NCI-H2171 treated with DMSO at 0.1 percent for 48 hours (cell line): ENCODE data around the gene NME7.
"Not testable (repeated sequence)": the region's sequence is repeated elsewhere in the genome, so short reads cannot be mapped to it uniquely, and the experiment has no call there.

Experiments
- DNase-seq: peaks from one replicate; lab custom pipeline; 2025; lab: John Stamatoyannopoulos, UW

NME7 gene

DNA sequence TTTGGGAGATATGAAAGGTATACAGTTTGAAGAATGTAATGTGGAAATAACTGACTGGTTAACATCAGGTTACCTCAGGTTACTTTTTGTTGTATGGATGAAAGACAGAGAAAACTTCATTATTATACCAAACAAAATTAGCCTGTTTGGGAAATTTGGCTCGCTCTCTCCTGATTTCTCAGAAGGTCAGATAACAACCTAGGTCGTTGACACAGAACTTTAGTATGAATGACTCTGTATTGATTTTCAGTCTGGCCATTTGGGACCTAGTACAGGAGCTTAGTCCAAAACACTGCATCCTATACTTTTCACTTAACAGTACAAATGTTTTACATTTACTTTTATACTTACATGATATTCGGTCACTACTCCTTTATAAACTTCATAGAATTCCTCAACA, 132.8 kb downstream of the NME7 start:
- no peak for DNase-seq

DNA sequence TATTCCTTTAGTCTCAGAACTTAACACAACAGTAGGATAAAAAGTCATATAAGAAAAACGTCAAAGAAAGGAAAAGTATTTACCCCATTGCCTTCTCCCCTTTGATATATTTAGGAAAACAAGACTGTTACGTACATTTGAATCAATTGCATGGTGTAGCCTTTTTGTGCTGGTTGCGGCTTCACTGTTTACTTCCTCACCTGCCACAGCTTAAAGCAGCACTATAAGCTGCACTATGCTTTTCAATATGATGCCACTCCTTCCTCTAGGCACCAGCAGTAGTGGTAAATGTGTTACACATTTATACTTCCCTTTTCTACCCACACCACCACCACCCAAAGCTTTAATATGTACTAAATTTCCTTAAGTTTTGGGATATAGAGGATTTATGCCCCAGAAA, 150.0 kb downstream of the NME7 start:
- DNase-seq = no peak

DNA sequence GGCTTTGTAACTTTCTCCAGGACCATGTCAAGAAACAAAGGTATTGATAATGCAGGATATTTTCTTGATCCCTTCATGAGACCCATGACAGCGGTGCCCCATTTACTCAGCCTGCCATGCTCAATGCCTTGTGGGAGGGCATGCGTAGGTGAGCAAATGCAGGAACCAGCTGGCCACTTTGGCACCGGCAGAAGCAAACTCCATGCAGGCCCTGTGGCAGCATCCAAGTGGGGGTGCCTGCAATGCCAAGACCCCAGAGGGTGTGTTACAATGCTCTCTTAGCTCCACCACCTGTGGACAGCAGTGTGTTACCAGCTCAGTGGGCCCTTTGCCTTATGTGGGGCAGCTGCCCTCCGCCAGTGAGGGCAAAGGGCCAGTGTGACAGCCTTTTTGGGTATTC, 153.0 kb downstream of the NME7 start:
- DNase-seq = no peak

DNA sequence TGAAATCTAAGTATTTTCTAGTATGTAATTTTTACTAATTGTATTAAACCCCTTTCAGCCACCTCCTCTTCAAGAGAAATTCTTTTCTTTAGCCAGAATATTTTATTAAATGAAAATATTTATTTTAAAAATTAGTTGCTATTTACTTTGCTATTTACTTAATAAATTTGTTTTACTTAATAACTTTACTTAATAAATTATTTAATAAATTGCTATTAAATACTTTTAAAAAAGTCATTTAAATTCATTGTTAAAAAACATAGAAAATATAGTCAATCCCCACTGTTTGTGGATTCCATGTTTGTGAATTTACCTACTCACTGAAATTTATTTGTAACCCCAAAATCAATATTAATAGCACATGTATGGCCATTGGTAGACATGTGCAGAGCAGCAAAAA, 155.5 kb downstream of the NME7 start:
- no peak for DNase-seq

DNA sequence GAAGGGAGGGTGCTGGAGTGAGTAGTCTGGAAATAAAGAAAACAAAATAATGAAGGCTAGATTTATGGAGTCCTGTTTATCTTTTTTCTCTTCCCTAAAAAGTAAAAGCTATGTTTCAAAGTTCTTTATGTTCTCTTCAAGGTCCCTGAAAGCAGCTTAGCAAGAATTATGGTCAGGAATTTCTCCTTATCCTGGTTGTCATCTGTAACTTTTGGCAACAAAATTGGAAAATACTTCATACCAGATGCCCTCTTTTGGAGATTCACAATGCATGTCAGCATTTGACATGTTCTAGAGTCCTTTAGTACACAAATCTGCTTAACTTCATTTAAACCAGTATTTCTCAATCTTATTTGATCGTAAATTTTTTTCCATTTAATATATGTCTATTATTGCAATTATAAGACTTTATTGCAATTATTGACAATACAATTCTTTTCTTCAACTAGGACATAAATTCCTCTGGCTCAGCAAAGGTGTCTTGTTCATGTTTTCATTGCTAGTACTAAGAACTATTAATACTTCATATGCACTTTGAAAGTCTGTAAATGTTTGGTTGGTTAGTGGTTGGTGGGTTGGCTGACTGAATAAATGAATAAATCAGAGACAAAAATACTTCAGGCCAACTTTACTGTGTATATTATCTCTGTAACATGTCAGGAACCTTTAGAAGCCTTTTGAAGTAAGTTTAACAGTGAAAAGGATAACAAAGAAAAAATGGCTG, 159.6 kb downstream of the NME7 start:
- no peak for DNase-seq

DNA sequence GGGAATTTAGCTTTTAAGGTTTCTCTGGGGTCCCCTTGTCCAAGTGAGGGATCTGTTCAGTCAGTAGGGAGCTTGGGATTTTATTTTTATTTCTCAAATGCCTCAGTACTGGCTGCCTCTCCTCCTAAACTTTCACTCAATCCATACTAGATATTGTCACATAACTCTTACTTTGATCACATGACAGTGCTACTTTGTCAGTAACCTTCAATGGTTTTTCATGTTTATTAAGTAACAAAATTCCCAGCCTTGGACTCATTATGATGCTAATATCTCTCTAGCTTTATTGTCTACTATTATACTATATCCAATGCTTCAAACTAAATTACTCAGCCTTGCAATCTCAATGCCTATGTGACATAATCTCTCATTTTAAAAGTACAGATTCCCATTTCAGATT, 163.4 kb downstream of the NME7 start:
- DNase-seq = no peak

DNA sequence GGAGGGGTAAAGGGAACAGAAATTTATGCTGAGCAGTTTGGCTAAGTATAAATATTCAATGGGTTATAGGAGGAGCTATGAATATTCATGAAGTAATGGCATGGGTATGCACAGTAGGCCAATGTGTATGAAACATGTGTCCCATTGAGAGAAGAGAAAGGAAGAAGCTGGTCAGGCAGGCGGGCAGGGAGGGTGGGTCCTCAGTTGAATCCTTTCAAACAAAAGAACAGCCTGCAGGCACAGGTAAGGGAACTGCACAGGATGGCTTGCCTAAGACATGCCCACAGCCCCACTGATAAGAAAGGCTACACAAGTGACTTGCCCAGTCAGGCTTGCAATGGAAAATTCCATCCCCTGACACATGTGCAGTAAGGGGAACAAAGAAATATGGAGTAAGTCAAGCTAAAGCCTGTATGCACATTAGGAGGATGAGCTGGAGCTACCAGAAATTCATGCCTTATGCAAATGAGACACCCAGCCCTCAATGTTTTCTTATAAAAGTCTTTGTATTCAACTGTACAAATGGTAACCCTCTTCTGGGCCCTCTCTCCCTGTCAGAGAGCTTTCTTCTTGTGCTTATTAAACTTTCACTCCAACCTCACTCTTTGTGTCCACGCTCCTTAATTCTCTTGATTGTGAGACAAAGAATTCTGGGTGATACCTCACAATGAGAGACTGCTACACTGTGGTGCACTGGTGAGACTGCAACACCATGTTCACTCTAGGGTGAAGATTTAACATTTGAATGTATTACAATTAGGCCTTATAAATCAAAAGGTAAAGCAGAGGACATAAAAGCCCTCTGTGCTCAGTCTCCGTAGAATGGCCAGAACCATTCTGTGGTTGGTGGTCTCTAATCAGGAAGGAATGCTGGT, 164.6 kb downstream of the NME7 start:
- DNase-seq = no peak

DNA sequence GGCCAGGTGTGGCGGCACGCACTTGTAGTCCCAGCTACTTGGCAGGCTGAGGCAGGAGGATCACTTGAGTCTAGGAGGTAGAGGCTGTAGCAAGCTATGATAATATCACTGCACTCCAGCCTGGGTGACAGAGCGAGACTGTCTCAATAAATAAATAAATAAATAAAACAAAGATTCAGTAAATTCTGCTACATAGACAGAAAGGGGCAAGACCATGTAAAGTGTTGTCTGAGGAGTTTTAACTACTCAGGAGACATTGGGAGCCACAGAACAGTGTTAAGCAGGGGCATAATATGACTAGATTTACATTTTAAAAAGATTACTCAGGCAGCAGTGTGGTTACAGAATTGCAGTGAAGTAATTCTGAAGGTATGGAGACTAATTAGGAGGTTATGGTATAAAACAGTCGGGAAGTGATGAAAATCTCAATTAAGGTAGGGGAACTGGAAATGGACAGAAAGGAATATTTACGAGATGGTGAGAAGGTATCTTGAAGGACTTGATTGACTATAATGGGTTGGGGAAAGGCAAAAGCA, 166.4 kb downstream of the NME7 start:
- no peak for DNase-seq

DNA sequence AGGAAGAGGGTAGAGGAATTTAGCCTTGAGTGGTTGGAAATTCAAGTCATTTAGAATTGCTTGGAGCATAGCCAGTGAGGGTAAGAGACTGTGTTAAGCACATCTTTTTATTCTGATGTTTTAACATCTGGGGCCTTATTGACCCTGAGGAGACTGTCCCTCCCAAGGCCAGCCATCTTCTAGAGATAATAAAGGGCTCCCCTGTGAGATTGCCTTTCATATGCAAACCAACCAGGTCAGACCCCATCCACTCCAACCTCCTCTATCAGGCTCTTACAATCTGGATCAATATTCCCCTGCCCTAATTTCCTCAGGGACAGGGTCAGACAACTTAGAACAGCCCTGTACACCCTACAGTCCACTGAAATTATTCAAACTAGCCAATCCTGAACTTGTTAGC, 167.3 kb downstream of the NME7 start:
- DNase-seq = no peak

DNA sequence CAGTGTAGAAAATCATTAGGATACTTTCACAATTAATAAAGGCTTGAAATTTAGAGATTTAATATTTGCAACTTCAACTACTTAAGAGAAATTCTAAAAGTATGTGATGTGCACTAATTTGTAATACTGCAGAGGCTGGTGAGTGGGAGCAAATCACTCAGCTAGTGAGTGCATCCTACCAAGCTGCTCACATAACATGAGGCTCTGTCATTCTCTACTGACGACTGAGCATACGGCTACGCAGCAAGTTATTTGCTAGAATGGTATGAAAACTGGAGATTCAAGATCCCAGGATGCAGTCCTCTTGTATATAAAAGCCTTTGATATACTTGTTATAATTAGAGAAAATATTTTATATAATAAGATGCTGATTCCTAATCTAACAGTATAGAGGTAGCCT, 171.0 kb downstream of the NME7 start:
- DNase-seq = no peak

DNA sequence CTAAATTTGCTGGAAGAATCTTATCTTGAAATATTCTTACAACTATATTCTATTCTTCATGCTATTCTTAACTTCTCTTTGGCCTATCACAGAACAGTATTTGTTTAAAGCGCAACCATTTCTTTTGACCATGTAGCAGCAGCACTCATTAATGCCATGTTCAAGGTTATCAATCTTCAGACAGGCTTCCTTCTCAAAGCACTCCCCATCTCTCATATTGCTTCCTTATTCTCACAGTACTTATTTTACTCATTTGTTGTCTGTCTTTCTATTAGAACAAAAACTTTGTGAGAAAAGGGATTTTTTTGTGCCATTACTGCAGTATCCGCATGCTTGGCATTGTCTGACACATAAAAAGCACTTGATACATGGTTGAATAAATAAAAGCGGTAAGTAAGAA, 171.4 kb downstream of the NME7 start:
- DNase-seq = no peak

DNA sequence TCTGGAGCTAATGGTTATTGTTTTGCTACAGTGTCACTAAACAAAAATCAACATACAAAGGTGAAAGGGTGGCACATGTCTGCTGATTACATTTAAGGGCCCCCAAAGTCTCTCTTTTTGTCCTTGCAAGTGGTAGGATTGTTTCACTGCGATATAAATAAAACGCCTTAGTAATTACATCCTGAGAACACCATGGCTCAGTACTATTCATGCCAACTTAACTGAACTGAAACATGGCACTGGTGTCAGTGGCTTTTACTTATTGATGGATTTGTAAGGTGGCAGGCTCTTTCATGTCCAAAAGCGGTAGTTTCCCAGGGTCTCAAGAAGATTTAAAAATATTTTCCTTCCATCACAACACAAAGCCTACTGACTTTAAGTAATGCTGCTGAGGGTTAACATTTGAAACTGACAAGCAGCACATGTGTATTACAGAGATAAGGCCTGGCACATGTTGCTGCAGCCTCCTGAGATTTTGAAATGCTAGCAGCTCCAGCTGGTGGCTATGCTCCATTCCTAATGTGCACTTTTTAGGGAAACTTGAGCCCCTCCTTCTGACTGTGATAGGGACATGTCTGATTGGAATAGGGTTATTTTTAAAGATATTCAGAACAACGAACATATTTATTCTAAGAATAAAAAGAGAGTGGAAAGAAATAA, 174.3 kb downstream of the NME7 start:
- peak; percentile 89 for DNase-seq

DNA sequence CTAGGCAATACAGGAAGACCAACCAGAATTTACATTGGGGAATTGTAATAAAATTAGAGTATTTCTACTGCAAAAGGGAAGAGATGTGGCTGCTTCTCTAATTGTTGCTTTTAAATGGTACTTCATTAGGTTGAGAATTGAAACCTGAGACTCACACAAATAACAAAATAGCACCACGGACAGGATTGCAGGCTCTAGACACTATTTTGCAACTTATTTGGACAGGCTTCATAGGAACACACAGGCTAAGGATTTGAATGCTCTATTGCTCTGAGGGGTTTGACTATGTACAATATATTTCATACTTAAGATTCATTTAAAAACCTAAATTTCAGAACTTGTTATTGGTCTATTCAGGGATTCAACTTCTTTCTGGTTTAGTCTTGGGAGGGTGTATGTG, 181.5 kb downstream of the NME7 start:
- DNase-seq = peak; percentile 29

DNA sequence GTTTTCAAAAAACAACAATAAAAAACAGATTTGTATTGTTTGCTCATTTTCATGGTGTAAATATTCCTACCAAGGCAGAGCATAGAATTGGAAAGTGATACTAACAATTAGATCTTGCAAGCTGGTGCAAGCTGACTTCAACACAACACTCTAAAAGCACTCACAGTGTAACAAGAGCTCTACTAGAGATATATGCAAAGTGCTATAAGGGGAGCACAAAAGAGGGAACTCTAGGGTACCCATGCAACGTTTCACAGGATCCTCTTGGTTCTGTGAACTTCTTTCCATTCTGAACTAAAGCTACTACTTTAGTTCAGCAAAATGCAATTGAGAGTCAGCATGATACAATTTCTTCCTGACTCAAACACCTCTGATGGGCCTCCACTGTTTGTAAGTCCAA, 182.8 kb downstream of the NME7 start:
- DNase-seq = peak; percentile 73

DNA sequence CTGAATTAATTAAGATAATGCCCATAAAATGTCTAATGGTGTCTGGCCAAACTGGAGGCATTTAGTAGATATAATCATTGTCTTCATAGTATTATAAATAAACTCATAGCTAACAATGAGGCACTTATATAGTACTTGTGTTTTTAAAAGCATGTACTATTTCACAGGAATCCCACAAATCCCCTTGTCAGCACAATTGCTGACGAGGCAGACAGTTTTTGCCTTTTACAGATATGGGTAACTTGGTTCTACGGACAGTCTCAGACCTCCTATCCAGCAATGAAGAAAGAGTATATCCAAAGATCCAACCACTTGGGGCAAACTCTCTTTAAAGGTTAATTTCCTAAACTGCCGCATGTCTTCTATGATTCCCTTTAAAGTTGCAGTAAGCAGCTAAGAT, 187.4 kb downstream of the NME7 start:
- DNase-seq = no peak

DNA sequence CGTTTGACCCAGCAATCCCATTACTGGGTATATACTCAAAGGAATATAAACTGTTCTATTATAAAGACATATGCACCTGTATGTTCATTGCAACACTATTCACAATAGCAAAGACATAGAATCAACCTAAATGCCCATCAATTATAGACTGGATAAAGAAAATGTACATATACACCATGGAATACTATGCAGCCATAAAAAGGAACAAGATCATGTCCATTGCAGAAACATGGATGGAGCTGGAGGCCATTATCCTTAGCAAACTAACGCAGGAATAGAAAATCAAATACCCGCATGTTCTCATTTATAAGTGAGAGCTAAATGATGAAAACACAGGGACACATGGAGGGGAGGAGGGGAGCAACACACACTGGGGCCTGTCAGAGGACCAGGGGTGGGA, 188.2 kb downstream of the NME7 start:
- DNase-seq = not testable (repeated sequence)

DNA sequence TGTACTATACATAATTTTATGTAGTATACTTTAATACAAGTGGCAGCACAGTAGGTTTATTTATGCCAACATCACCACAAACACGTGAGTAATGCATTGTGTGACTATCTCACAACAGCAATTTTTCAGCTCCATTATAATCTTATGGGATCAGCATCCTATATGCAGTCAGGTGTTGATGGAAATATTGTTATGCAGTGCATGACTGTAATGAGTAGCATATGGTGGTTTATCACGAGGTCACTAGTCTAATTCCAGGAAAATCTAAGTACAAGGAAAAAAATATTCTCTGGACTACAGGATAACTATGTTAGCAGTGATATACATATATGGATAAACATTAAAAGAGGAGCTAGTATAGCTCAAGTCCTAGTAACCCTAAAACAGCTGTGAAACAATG, 192.1 kb downstream of the NME7 start:
- DNase-seq = peak; percentile 43

DNA sequence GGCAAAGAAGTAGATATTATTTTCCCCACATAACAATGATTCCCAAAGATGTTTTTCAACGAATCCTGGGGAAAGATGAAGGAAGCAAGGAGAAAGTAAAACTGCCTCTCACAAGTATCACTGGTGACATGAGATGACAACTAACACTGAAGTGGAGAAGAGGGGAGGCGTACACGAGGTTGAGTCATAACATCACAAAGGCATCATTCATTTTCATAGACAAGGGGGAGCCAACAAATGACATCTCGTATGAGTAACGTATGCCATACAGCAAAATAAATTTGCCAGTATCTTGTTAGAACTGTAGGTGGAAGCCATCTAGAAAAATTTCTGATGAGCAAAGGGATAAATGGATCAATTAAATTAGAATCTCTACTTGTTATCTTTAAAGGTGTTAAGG, 204.5 kb downstream of the NME7 start:
- no peak for DNase-seq

DNA sequence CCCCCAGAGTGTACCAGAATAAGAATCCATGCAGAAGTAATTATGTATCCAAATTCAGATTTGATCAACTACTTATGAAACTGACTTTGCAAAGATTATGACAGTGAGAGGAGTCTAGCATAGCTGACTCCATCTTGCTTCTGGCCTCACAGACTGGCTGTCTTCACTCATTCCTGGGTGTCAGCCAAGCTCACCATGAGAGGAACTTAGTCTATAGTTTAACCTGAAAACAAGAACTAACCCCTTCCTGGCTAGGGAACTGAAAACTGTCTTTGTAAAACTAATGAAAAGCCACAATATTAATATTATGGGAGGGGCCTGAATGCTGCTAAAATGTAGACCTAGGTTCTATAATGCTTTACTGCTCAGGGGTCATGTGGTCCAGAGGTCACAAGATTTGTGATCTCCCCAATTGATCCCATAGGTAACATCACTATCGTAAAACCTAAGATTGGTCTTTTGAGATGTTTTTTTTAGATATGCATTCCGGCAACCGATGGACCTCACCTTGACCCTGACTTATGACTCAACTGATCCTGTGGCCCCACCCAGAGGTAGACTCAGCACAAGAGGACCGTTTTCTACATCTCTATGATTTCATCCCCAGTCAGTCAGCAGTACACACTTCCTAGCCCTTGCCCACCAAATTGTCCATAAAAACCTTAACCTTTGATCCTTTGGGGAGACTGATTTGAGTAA, 206.0 kb downstream of the NME7 start:
- DNase-seq = no peak

DNA sequence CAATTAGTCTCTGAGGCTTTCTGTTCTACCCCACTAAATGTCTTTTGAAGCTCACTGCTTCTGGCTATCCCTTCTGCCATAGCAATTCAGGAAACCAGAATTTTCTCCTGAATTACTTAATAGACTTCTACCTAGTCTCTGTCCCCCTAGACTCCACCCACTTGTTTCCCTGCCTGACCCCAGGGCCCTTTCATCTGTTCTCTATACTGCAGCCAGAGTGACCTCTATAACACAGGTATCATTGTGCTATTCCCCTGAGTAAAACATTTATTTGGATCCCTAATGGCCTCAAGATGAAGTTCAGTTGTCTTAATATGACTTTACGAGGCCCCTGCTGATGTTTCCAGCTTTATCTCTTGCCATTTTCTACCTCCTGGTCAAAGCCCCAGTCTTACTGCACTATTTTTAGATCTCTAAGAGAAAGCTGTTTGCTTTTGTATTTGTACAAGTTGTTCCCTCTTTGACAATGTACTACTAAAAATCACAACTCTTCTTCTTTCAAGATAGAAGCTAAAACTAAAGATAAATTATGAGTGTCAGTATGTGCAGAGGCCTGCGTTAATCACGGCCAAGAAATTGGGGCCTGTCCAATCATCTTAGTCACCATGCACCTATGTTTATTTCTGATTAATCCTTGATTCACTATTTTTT, 206.6 kb downstream of the NME7 start:
- DNase-seq = no peak

DNA sequence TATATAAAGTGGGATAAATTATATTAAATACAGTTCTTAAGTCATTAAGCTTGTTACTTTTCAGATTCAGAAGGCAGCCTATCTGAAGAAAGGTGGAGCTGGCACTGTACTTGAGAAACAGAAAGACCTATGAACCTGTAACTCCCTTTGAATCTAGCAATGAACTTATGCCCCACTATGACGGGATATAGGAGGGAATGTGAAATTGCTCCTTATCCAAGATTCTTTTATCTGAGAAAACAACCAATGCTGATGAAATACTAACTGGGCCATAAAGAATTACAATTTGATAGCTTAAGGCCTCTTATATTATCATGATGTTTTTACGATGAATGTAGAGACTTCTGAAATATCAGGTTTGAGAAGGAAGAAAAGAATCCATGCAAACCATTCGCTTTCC, 211.0 kb downstream of the NME7 start:
- no peak for DNase-seq

DNA sequence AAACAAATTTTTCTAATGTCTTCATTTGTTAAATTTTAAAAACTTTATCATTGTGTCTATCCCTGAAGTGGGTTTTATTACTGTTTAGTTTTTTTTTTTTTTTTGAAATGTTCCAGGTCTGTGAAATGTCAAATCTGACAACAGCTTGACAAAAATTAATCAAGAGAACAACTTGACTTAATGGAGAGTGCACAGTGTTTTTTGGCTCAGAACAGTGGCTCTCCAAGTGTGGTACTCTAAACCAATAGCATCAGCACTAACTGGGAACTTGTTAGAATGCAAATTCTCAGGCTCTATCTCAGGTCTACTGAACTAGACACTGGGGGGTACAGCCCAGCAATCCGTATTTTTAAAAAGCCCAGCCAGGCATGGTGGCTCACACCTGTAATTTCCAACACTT, 211.9 kb downstream of the NME7 start:
- peak; percentile 34 for DNase-seq
